Transverse colon (tissue), 4 donors: ENCODE results near the gene EBF3. TPM values are rescaled to one million over a fixed set of nuclear protein-coding genes. Genes with fewer than 3 reads are reported as not detected.

ENCODE experiments used
- DNase-seq: peaks from one replicate; pipeline ENCODE4 v3.0.0-alpha.2; 2019
- H3K27ac ChIP-seq, 4 donors: fragments of 200-600 bp; sonication (generic); 2 replicates each; pipeline ENCODE4 v1.5.1; 2016 to 2018; ENCODE audit warnings: inconsistent platforms in 4 of 4
- H3K27me3 ChIP-seq: fragments of 200-600 bp; sonication (generic); 2 replicates; pipeline ENCODE4 v1.5.1; 2017; ENCODE audit warnings: inconsistent platforms
- H3K36me3 ChIP-seq, 4 donors: fragments of 200-600 bp; sonication (generic); 2 replicates each; pipeline ENCODE4 v1.5.1; 2017 to 2019; ENCODE audit warnings: inconsistent platforms in 4 of 4
- H3K4me1 ChIP-seq, 4 donors: fragments of 200-600 bp; sonication (generic); 2 replicates each; pipeline ENCODE4 v1.5.1; 2017 to 2020; ENCODE audit warnings: inconsistent platforms in 4 of 4
- H3K4me3 ChIP-seq, 4 donors: fragments of 200-600 bp; sonication (generic); 1 replicate in 1 of 4; 2 replicates in 3 of 4; pipeline versions ENCODE4 v1.5.1 to v1.6.1; 2017 to 2019; ENCODE audit warnings: inconsistent platforms in 4 of 4
- H3K9me3 ChIP-seq, 2 donors: fragments of 200-600 bp; sonication (generic); 2 replicates each; pipeline ENCODE4 v1.5.1; 2017 to 2019; ENCODE audit warnings: inconsistent platforms in 2 of 2
- EP300 ChIP-seq: sonication (generic); formaldehyde crosslinking; IDR thresholded peaks from one replicate; pipeline ENCODE4 v1.6.1; 2017; ENCODE audit warnings: antibody characterized with exemption, low read depth
- POLR2A ChIP-seq: fragments of 450-650 bp; IDR thresholded peaks from one replicate; pipeline ENCODE4 v1.6.1; 2016; ENCODE audit warnings: antibody characterized with exemption, mild to moderate bottlenecking, moderate library complexity
- POLR2AphosphoS5 ChIP-seq, 3 donors: sonication (generic); formaldehyde crosslinking; IDR thresholded peaks; one replicate each; pipeline ENCODE4 v1.6.1; 2016; ENCODE audit warnings: antibody characterized with exemption in 3 of 3
- WGBS, 2 donors: methylation state at CpG; one replicate each; pipeline ENCODE4 v1.1.5; 2018; ENCODE audit warnings: low coverage in 1 of 2; 5-methylcytosine and 5-hydroxymethylcytosine counted together
- in situ Hi-C, 4 donors: fragments of 200-750 bp; cut with MboI; loops; one replicate each; pipeline versions ENCODE4 v1.15.0 to v1.15.1; 2017; ENCODE audit warnings: low sequenced_read_pairs in 3 of 4, low pct_ligation_motif_present in 1 of 4, low pct_unique_long_range_greater_than_20kb in 1 of 4
- intact Hi-C: fragments of 100-400 bp; cut with DNase I; formaldehyde crosslinking; loops from one replicate; pipeline ENCODE4 v1.15.1; 2023; ENCODE audit warnings: low total_unique reads
- total RNA-seq, 4 donors: library from RNA; depleted of rRNA; stranded (reverse); fragments of >200 nt; gene quantifications; one replicate each; pipeline ENCODE4 v1.1.0, GENCODE V29; 2016
- TF ChIP-seq, protein P1 (sequence below), 5 experiments: fragments of 200-600 bp in 3 of 5; fragments of 450-650 bp in 2 of 5; sonication (generic) in 3 of 5; IDR thresholded peaks; 1 replicate in 2 of 5; 2 replicates in 3 of 5; pipeline ENCODE4 v1.5.1; 2016 to 2017; ENCODE audit warnings: antibody characterized with exemption in 5 of 5, inconsistent platforms in 3 of 5, mild to moderate bottlenecking in 2 of 5, moderate library complexity in 1 of 5

The EBF3 gene
- total RNA-seq, 4 donors from 2014 or later, result 0.37 to 6.6 (median 1.0) TPM

DNA sequence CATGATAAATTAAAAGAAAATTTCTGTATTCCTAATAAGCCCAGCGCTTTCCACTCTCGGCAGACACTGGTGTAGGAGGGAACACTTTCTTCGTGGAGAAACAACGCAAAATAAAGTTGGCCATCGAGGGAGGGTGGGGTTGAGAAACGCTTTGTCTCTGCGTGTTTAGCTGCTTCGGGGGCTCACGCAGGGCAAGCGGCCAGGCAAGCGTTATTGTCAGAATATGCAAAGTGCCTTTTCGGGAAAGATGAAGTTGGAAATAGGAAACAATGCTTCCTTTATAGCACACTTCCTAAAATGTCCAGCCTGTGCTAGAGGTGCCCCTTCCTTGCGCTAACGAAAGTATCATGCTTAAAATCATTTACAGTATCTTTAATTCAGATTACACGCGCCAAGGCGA lies 1.9 kb upstream of the EBF3 start:
- Histone ChIP-seq H3K9me3 (no peaks in the 10 kb centered on the region), H3K36me3 (no peaks in the 10 kb centered on the region), H3K4me1 (peaks cover 4 to 43% (median 23%) of the 10 kb centered on the region in 4 donors), H3K4me3 (no peak overlapping the region), H3K27ac (no peak overlapping the region), H3K27me3 (peaks cover 98% of the 10 kb centered on the region)
- TF ChIP-seq, protein P1, sequence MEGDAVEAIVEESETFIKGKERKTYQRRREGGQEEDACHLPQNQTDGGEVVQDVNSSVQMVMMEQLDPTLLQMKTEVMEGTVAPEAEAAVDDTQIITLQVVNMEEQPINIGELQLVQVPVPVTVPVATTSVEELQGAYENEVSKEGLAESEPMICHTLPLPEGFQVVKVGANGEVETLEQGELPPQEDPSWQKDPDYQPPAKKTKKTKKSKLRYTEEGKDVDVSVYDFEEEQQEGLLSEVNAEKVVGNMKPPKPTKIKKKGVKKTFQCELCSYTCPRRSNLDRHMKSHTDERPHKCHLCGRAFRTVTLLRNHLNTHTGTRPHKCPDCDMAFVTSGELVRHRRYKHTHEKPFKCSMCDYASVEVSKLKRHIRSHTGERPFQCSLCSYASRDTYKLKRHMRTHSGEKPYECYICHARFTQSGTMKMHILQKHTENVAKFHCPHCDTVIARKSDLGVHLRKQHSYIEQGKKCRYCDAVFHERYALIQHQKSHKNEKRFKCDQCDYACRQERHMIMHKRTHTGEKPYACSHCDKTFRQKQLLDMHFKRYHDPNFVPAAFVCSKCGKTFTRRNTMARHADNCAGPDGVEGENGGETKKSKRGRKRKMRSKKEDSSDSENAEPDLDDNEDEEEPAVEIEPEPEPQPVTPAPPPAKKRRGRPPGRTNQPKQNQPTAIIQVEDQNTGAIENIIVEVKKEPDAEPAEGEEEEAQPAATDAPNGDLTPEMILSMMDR (IDR thresholded peaks at IDR 0.05), result no peak
- TF ChIP-seq EP300, result no peak
- WGBS, 2 donors, result 13 to 21% methylated on average over 9 to 17 of the region's 17 CpGs
- in situ Hi-C loops, result no loop called here
- DNase-seq, result no peak
- intact Hi-C loops, result loop anchor here (5.0 kb wide), 1 partner anchor 934 kb away; no protein-coding TSS in a partner anchor

- no peak for DNase-seq
- intact Hi-C loops (loop anchor here (5.0 kb wide), 1 partner anchor 933 kb away; no protein-coding TSS in a partner anchor), in situ Hi-C loops (no loop called here)
- no peaks in the 10 kb centered on the region for H3K9me3 ChIP-seq
- no peaks in the 10 kb centered on the region for H3K36me3 ChIP-seq
- 7 to 13% methylated on average over 11 to 15 of the region's 15 CpGs for WGBS, 2 donors
- peaks cover under 1 to 39% (median 23%) of the 10 kb centered on the region in 4 donors for H3K4me1 ChIP-seq
- no peak overlapping the region for H3K4me3 ChIP-seq
- no peak for TF ChIP-seq POLR2A
- TF ChIP-seq, protein P1 (IDR thresholded peaks at IDR 0.05), result no peak
- TF ChIP-seq POLR2AphosphoS5 (IDR thresholded peaks at IDR 0.05), result no peak
- TF ChIP-seq EP300, result no peak
- H3K27ac ChIP-seq, result no peak overlapping the region
- H3K27me3 ChIP-seq, result peaks cover 98% of the 10 kb centered on the region
Observed at GRCh38 chr10:129965425-129965808, 1.3 kb upstream of the EBF3 start.

DNA sequence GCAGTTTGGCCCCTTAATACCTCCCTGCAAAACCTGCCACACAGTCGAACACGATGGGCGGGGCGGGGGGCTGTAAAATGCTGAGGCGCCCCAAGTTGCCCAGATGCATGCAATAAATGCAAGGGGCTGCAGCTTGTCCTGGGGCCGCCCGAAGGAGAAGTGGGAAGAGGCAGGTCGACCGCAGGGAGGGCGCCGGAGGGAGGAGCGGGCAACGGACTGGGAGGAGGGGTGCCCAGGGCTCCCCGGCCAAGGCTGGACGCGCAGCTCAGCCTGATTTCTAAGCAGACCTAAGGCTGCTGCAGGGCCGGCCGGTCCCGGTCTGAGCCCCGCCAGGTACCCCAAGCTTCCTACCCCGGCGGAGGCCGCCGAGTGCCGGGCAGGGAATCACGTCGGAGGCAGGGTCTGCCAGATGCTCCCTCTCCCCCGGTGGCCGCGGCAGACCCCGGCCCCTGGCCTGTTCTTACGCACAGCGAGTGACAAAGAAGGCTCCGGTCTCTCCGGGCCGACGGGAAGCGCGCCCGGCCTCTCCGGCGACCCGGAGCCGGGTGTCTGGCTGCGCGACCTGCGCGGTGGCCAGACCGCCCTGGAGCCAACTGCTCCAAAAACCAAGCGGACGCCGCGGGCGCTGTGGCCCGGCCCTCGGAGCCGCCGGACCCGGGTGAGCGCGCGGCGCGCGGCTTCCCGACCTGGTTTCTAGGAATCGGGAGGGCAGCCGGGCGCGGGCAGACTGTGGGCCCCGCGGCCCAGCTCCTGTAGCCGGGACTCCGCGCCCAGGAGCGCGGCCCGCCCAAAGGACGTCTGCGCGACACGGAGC lies 744 bp upstream of the EBF3 start:
- DNase-seq, result no peak
- in situ Hi-C loops, result no loop called here
- 0 to 8% methylated on average over 8 to 72 of the region's 82 CpGs for WGBS, 2 donors
- no peak for TF ChIP-seq POLR2A
- no peak for TF ChIP-seq EP300
- TF ChIP-seq, protein P1 (IDR thresholded peaks at IDR 0.05), result no peak
- TF ChIP-seq POLR2AphosphoS5 (IDR thresholded peaks at IDR 0.05), result no peak
- intact Hi-C loops, result loop anchor here (5.0 kb wide), 1 partner anchor 933 kb away; no protein-coding TSS in a partner anchor
- no peak overlapping the region for H3K27ac ChIP-seq
- H3K27me3 ChIP-seq, result peaks cover 98% of the 10 kb centered on the region
- H3K4me3 ChIP-seq, result peak overlapping the region in 2 of 4 donors; percentile 7 to 36
- H3K36me3 ChIP-seq, result no peaks in the 10 kb centered on the region
- H3K9me3 ChIP-seq, result no peaks in the 10 kb centered on the region
- H3K4me1 ChIP-seq, result peaks cover 0 to 40% (median 24%) of the 10 kb centered on the region in 4 donors

GRCh38 chr10:129962872-129963640 lies 1.0 kb downstream of the EBF3 start:
- Histone ChIP-seq H3K4me3 (peak overlapping the region; percentile 13 to 62 (median 45)), H3K27me3 (peaks cover 98% of the 10 kb centered on the region), H3K4me1 (peaks cover 0 to 48% (median 34%) of the 10 kb centered on the region in 4 donors), H3K27ac (peak overlapping the region in 2 of 4 donors; percentile 12 to 24), H3K9me3 (no peaks in the 10 kb centered on the region), H3K36me3 (no peaks in the 10 kb centered on the region)
- in situ Hi-C loops (no loop called here), intact Hi-C loops (no loop called here)
- TF ChIP-seq POLR2AphosphoS5 (IDR thresholded peaks at IDR 0.05) (peak in 1 of 3 donors; percentile 41), EP300 (no peak)
- DNase-seq, result no peak
- 6% methylated on average over 64 of the region's 79 CpGs; no CpG with 5 or more reads in 1 of the 2 donors for WGBS, 2 donors
